ENCODE measurements around the gene TNS3. TPM values are rescaled to one million over a fixed set of nuclear protein-coding genes. Genes with fewer than 3 reads are reported as not detected.

Gene TNS3
- total and polyA plus RNA-seq, 2 of the 13 experiments (the other 11 are each of a cell fraction or from before 2014, with no cell fraction given), result 52.9 to 55.7 TPM

DNA sequence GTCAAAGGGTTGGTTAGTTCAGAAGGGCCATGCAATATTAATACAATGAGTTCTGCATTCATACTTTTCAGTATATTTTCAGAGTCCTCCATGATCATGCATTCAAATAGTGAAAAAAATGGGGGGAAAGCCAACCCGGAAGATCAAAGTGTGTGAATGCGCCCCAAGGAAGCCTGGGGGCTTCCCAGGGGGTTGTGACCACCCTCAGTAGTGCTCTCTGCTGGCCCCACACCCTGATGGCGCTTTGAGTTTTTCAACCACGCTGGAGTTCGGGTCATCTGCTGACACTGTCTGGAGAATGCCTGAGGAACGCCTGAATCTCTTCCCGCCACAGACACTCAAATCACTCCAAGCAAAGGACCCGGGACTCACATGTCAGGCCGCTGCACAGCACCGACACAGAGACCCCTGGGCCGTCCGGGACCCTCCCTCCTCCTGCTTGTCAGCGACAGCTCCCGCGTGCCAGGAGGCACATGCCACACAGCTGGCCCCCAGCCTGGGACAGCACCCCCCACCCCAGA lies 1.0 kb downstream of the TNS3 start (continued):
- TF ChIP-seq, protein P1, sequence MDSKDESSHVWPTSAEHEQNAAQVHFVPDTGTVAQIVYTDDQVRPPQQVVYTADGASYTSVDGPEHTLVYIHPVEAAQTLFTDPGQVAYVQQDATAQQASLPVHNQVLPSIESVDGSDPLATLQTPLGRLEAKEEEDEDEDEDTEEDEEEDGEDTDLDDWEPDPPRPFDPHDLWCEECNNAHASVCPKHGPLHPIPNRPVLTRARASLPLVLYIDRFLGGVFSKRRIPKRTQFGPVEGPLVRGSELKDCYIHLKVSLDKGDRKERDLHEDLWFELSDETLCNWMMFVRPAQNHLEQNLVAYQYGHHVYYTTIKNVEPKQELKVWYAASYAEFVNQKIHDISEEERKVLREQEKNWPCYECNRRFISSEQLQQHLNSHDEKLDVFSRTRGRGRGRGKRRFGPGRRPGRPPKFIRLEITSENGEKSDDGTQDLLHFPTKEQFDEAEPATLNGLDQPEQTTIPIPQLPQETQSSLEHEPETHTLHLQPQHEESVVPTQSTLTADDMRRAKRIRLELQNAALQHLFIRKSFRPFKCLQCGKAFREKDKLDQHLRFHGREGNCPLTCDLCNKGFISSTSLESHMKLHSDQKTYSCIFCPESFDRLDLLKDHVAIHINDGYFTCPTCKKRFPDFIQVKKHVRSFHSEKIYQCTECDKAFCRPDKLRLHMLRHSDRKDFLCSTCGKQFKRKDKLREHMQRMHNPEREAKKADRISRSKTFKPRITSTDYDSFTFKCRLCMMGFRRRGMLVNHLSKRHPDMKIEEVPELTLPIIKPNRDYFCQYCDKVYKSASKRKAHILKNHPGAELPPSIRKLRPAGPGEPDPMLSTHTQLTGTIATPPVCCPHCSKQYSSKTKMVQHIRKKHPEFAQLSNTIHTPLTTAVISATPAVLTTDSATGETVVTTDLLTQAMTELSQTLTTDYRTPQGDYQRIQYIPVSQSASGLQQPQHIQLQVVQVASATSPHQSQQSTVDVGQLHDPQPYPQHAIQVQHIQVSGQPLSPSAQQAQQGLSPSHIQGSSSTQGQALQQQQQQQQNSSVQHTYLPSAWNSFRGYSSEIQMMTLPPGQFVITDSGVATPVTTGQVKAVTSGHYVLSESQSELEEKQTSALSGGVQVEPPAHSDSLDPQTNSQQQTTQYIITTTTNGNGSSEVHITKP (CRISPR knock-in tag; IDR thresholded peaks at IDR 0.05; ENCODE audit: low read depth), result no peak
- no peak for TF ChIP-seq ZNF136 (CRISPR knock-in tag; IDR thresholded peaks at IDR 0.05; ENCODE audit: low read depth)
- no peak for TF ChIP-seq ZFYVE20 (CRISPR knock-in tag; IDR thresholded peaks at IDR 0.05; ENCODE audit: borderline replicate concordance, low read depth)
- TF ChIP-seq, protein P2, sequence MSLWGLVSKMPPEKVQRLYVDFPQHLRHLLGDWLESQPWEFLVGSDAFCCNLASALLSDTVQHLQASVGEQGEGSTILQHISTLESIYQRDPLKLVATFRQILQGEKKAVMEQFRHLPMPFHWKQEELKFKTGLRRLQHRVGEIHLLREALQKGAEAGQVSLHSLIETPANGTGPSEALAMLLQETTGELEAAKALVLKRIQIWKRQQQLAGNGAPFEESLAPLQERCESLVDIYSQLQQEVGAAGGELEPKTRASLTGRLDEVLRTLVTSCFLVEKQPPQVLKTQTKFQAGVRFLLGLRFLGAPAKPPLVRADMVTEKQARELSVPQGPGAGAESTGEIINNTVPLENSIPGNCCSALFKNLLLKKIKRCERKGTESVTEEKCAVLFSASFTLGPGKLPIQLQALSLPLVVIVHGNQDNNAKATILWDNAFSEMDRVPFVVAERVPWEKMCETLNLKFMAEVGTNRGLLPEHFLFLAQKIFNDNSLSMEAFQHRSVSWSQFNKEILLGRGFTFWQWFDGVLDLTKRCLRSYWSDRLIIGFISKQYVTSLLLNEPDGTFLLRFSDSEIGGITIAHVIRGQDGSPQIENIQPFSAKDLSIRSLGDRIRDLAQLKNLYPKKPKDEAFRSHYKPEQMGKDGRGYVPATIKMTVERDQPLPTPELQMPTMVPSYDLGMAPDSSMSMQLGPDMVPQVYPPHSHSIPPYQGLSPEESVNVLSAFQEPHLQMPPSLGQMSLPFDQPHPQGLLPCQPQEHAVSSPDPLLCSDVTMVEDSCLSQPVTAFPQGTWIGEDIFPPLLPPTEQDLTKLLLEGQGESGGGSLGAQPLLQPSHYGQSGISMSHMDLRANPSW (CRISPR knock-in tag; IDR thresholded peaks at IDR 0.05; ENCODE audit: borderline replicate concordance), result 0 out of 2 replicates have a peak, but pooled peaks have one; percentile 7
- TF ChIP-seq ZNF652 (CRISPR knock-in tag; IDR thresholded peaks at IDR 0.05; ENCODE audit: borderline replicate concordance, low read depth), result no peak
- TF ChIP-seq, protein P3, sequence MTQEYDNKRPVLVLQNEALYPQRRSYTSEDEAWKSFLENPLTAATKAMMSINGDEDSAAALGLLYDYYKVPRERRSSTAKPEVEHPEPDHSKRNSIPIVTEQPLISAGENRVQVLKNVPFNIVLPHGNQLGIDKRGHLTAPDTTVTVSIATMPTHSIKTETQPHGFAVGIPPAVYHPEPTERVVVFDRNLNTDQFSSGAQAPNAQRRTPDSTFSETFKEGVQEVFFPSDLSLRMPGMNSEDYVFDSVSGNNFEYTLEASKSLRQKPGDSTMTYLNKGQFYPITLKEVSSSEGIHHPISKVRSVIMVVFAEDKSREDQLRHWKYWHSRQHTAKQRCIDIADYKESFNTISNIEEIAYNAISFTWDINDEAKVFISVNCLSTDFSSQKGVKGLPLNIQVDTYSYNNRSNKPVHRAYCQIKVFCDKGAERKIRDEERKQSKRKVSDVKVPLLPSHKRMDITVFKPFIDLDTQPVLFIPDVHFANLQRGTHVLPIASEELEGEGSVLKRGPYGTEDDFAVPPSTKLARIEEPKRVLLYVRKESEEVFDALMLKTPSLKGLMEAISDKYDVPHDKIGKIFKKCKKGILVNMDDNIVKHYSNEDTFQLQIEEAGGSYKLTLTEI (CRISPR knock-in tag; conservative IDR thresholded peaks at IDR 0.05), result no peak
- TF ChIP-seq, protein P4, sequence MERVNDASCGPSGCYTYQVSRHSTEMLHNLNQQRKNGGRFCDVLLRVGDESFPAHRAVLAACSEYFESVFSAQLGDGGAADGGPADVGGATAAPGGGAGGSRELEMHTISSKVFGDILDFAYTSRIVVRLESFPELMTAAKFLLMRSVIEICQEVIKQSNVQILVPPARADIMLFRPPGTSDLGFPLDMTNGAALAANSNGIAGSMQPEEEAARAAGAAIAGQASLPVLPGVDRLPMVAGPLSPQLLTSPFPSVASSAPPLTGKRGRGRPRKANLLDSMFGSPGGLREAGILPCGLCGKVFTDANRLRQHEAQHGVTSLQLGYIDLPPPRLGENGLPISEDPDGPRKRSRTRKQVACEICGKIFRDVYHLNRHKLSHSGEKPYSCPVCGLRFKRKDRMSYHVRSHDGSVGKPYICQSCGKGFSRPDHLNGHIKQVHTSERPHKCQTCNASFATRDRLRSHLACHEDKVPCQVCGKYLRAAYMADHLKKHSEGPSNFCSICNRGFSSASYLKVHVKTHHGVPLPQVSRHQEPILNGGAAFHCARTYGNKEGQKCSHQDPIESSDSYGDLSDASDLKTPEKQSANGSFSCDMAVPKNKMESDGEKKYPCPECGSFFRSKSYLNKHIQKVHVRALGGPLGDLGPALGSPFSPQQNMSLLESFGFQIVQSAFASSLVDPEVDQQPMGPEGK (CRISPR knock-in tag; IDR thresholded peaks at IDR 0.05), result peak; percentile 38; the same call in 1 of the 2 replicates
- TF ChIP-seq ZNF367 (CRISPR knock-in tag; IDR thresholded peaks at IDR 0.05; ENCODE audit: borderline replicate concordance), result no peak
- no peak for TF ChIP-seq CENPX (CRISPR knock-in tag; IDR thresholded peaks at IDR 0.05)
- TF ChIP-seq, protein P5, sequence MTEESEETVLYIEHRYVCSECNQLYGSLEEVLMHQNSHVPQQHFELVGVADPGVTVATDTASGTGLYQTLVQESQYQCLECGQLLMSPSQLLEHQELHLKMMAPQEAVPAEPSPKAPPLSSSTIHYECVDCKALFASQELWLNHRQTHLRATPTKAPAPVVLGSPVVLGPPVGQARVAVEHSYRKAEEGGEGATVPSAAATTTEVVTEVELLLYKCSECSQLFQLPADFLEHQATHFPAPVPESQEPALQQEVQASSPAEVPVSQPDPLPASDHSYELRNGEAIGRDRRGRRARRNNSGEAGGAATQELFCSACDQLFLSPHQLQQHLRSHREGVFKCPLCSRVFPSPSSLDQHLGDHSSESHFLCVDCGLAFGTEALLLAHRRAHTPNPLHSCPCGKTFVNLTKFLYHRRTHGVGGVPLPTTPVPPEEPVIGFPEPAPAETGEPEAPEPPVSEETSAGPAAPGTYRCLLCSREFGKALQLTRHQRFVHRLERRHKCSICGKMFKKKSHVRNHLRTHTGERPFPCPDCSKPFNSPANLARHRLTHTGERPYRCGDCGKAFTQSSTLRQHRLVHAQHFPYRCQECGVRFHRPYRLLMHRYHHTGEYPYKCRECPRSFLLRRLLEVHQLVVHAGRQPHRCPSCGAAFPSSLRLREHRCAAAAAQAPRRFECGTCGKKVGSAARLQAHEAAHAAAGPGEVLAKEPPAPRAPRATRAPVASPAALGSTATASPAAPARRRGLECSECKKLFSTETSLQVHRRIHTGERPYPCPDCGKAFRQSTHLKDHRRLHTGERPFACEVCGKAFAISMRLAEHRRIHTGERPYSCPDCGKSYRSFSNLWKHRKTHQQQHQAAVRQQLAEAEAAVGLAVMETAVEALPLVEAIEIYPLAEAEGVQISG (CRISPR knock-in tag; IDR thresholded peaks at IDR 0.05), result no peak
- TF ChIP-seq RBAK (CRISPR knock-in tag; IDR thresholded peaks at IDR 0.05), result no peak
- TF ChIP-seq POLR2AphosphoS5 (IDR thresholded peaks at IDR 0.05; ENCODE audit: low read depth, low read length), result no peak
- no peak for TF ChIP-seq SPEN (CRISPR knock-in tag; IDR thresholded peaks at IDR 0.05; ENCODE audit: low read depth)
- TF ChIP-seq NR3C1 (CRISPR knock-in tag; IDR thresholded peaks at IDR 0.05), result no peak
- TF ChIP-seq ZBTB42 (CRISPR knock-in tag; IDR thresholded peaks at IDR 0.05), result no peak

Measured in HepG2 (cell line).